Measurements from ENCODE around the gene INPP4A. TPM values are rescaled to one million over a fixed set of nuclear protein-coding genes. Genes with fewer than 3 reads are reported as not detected.

INPP4A gene
- polyA plus RNA-seq, 1 of the 3 experiments (the other 2 are of a cell fraction) = 15.0 TPM

GRCh38 chr2:98530114-98530513 is 85.5 kb downstream of the INPP4A start:
- ChIA-PET POLR2A (no interaction called here), CTCF (no interaction called here)
- Histone ChIP-seq H3K4me2 (no peak overlapping the region), H3K9me3 (no peaks in the 10 kb centered on the region), H3K27me3 (ENCODE audit: insufficient read depth) (no peaks in the 10 kb centered on the region), H3F3A (replicated peaks; ENCODE audit: insufficient read depth) (no peaks in the 10 kb centered on the region), H3K4me1 (ENCODE audit: control insufficient read depth in 1 of 2, insufficient read depth in 2 of 2, low read depth in 1 of 2, low read length in 1 of 2) (no peaks in the 10 kb centered on the region), H3K36me3 (replicated peaks in 1 of 2; ENCODE audit: control insufficient read depth in 1 of 2, insufficient read depth in 2 of 2, low read length in 1 of 2) (peaks cover 6 to 11% of the 10 kb centered on the region in 2 experiments), H3K9ac (no peak overlapping the region), H2AFZ (ENCODE audit: low read depth) (no peak overlapping the region), H3K4me3 (ENCODE audit: low read depth in 2 of 2, low read length in 1 of 2) (no peak overlapping the region), H4K20me1 (ENCODE audit: insufficient read depth) (no peaks in the 10 kb centered on the region), H3K79me2 (ENCODE audit: insufficient read depth) (no peaks in the 10 kb centered on the region), H3K9me2 (no peaks in the 10 kb centered on the region), H3K27ac (ENCODE audit: low read depth in 2 of 2, low read length in 1 of 2) (no peak overlapping the region)
- TF ChIP-seq ELF1 (IDR thresholded peaks at IDR 0.05) (no peak), EZH2phosphoT487 (IDR thresholded peaks at IDR 0.05; ENCODE audit: borderline replicate concordance, low read depth) (no peak), NFIC (IDR thresholded peaks at IDR 0.05; ENCODE audit: borderline replicate concordance) (no peak)
- WGBS (ENCODE audit: low lambda C conversion rate) = 89% methylated on average over 1 of the region's 1 CpG
- DNase-seq = no peak

- ChIA-PET POLR2A (no interaction called here), CTCF (interaction anchor here (1.5 kb wide), 1 partner anchor 25 kb away, joined by 3 read pairs; no protein-coding TSS in a partner anchor)
- Histone ChIP-seq H3K36me3 (replicated peaks in 1 of 2; ENCODE audit: control insufficient read depth in 1 of 2, insufficient read depth in 2 of 2, low read length in 1 of 2) (peaks cover 4 to 21% of the 10 kb centered on the region in 2 experiments), H3K79me2 (ENCODE audit: insufficient read depth) (no peaks in the 10 kb centered on the region), H2AFZ (ENCODE audit: low read depth) (no peak overlapping the region), H3K27ac (ENCODE audit: low read depth in 2 of 2, low read length in 1 of 2) (no peak overlapping the region), H3K9me3 (no peaks in the 10 kb centered on the region), H3K4me2 (no peak overlapping the region), H3K4me1 (ENCODE audit: control insufficient read depth in 1 of 2, insufficient read depth in 2 of 2, low read depth in 1 of 2, low read length in 1 of 2) (no peaks in the 10 kb centered on the region; a peak in 1 of 4 replicates), H3K9me2 (no peaks in the 10 kb centered on the region), H3K9ac (no peak overlapping the region), H3F3A (replicated peaks; ENCODE audit: insufficient read depth) (no peaks in the 10 kb centered on the region), H3K4me3 (ENCODE audit: low read depth in 2 of 2, low read length in 1 of 2) (no peak overlapping the region), H4K20me1 (ENCODE audit: insufficient read depth) (no peaks in the 10 kb centered on the region), H3K27me3 (ENCODE audit: insufficient read depth) (no peaks in the 10 kb centered on the region)
- TF ChIP-seq TEAD4 (IDR thresholded peaks at IDR 0.05; ENCODE audit: borderline replicate concordance, insufficient read depth) (no peak), ELF1 (IDR thresholded peaks at IDR 0.05) (no peak), FOXM1 (IDR thresholded peaks at IDR 0.05; ENCODE audit: low read depth) (no peak), REST (IDR thresholded peaks at IDR 0.05; ENCODE audit: low read depth, low read length) (no peak), GABPA (IDR thresholded peaks at IDR 0.05; ENCODE audit: low read depth) (no peak), IRF3 (IDR thresholded peaks at IDR 0.05; ENCODE audit: low read depth, low read length) (no peak), EP300 (IDR thresholded peaks at IDR 0.05; ENCODE audit: borderline replicate concordance in 1 of 2, low read depth in 1 of 2, low read length in 1 of 2) (no peak), PBX3 (IDR thresholded peaks at IDR 0.05) (no peak), ZBTB33 (IDR thresholded peaks at IDR 0.05; ENCODE audit: borderline replicate concordance, low read depth) (no peak), MEF2A (IDR thresholded peaks at IDR 0.05; ENCODE audit: borderline replicate concordance, low read depth) (no peak), JUND (IDR thresholded peaks at IDR 0.05) (no peak), GATA2 (CRISPR knock-in tag; IDR thresholded peaks at IDR 0.05) (no peak)
- TF ChIP-seq, protein P1, sequence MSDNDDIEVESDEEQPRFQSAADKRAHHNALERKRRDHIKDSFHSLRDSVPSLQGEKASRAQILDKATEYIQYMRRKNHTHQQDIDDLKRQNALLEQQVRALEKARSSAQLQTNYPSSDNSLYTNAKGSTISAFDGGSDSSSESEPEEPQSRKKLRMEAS (IDR thresholded peaks at IDR 0.05; ENCODE audit: low read depth) = no peak
- no peak for DNase-seq
- 82% methylated on average over 6 of the region's 6 CpGs for WGBS (ENCODE audit: low lambda C conversion rate)
Measured at GRCh38 chr2:98532756-98533155, 88.1 kb downstream of the INPP4A start.

Data from SK-N-SH (cell line).